ENCODE results near the gene CRYBG3.

Gene CRYBG3

DNA sequence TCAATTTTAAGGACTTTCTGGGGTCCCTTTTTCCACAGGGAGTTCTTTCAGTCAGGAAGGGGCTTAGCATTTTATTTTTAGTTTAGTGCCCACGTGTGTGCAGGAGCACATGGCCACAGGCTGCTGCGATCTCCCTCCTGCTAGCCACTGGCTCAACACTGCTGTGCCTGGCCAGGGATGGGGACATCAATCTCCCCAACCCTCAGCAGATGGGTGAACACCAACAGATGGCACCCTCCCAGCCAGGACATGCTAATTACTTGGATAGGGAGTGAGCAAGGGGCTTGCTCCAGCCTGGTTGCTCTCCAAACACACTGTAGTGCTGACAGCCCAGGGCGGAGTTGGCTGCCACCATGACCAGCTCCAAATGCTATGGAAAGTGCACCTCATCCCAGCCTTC lies 157.8 kb downstream of the CRYBG3 start:
- no peaks in the 10 kb centered on the region for H3K9me3 ChIP-seq (ENCODE audit: control insufficient read depth, low read length)
- no peak overlapping the region for H3K9ac ChIP-seq
- no peaks in the 10 kb centered on the region for H3K79me2 ChIP-seq
- no peak overlapping the region for H3K4me2 ChIP-seq (ENCODE audit: low read length)
- H3K36me3 ChIP-seq (ENCODE audit: control insufficient read depth, insufficient read depth, low read length) = no peaks in the 10 kb centered on the region
- no peak for TF ChIP-seq CTCF (IDR thresholded peaks at IDR 0.05)
- no peak overlapping the region for H3K27ac ChIP-seq
- H3K4me1 ChIP-seq = no peaks in the 10 kb centered on the region
- no peak overlapping the region for H2AFZ ChIP-seq
- no peaks in the 10 kb centered on the region for H3K27me3 ChIP-seq (ENCODE audit: control insufficient read depth, insufficient read depth, low read length)
- no peak overlapping the region for H3K4me3 ChIP-seq (ENCODE audit: low read depth, low read length)

- Histone ChIP-seq H3K27me3 (ENCODE audit: control insufficient read depth, insufficient read depth, low read length) (no peaks in the 10 kb centered on the region), H2AFZ (no peak overlapping the region), H3K27ac (peak overlapping the region; percentile 26), H3K9me3 (ENCODE audit: control insufficient read depth, low read length) (no peaks in the 10 kb centered on the region), H3K79me2 (no peaks in the 10 kb centered on the region), H3K36me3 (ENCODE audit: control insufficient read depth, insufficient read depth, low read length) (no peaks in the 10 kb centered on the region), H3K4me1 (no peaks in the 10 kb centered on the region), H3K9ac (no peak overlapping the region), H3K4me3 (ENCODE audit: low read depth, low read length) (no peak overlapping the region), H3K4me2 (ENCODE audit: low read length) (no peak overlapping the region)
- TF ChIP-seq CTCF (IDR thresholded peaks at IDR 0.05) = no peak
Observed at GRCh38 chr3:97981886-97982285, 160.1 kb downstream of the CRYBG3 start.

DNA sequence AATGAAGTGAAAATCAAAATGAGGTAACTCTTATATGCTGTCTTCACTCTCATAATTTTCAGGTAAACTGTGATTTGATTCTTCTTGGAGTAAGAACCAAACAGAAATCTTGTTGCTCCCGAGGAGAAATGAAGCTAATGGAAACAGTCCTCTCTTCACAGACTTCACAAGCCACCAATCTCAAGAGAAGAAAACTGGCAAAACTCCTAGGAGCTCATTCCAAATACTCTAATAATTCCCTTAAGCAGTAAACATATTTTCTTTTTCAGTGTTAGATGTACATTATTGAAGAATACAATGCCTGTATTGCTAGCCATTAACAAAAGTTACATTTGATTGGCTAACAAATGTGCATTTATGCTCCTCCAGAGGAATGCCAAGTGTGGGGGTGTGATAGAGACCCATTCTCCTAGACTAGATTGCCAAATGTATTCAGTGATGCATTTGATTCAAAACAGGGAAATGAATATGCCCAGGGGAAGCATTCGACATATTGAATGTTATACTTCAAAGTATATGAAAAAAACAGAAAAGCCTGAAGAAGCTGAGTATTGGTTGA lies 162.2 kb downstream of the CRYBG3 start:
- H3K79me2 ChIP-seq = no peaks in the 10 kb centered on the region
- no peaks in the 10 kb centered on the region for H3K9me3 ChIP-seq (ENCODE audit: control insufficient read depth, low read length)
- no peaks in the 10 kb centered on the region for H3K4me1 ChIP-seq
- no peak for TF ChIP-seq CTCF (IDR thresholded peaks at IDR 0.05)
- H3K4me2 ChIP-seq (ENCODE audit: low read length) = no peak overlapping the region
- H2AFZ ChIP-seq = no peak overlapping the region
- H3K27ac ChIP-seq = no peak overlapping the region
- no peaks in the 10 kb centered on the region for H3K36me3 ChIP-seq (ENCODE audit: control insufficient read depth, insufficient read depth, low read length)
- H3K27me3 ChIP-seq (ENCODE audit: control insufficient read depth, insufficient read depth, low read length) = no peaks in the 10 kb centered on the region
- no peak overlapping the region for H3K9ac ChIP-seq
- H3K4me3 ChIP-seq (ENCODE audit: low read depth, low read length) = no peak overlapping the region

DNA sequence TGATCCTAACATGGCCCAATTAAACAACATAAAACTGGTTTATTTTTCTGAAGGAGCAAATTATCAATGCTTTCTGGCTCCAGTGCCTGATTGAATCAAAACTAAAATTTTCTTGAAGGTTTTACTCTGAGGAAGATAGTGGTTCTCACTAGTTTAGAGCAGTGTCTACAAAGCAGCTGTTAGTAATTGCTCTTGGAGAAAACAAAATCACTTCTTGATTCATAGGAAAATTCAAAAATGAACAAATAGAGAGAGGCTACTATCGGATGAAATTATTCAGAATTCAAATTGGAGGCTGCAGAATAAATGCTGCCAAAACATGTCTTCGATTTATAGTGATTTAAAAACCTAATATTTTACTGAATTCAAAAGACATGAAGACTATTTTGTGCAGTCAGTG lies 165.5 kb downstream of the CRYBG3 start:
- Histone ChIP-seq H3K4me2 (ENCODE audit: low read length) (no peak overlapping the region), H3K27ac (no peak overlapping the region), H3K27me3 (ENCODE audit: control insufficient read depth, insufficient read depth, low read length) (no peaks in the 10 kb centered on the region), H3K9ac (no peak overlapping the region), H3K79me2 (no peaks in the 10 kb centered on the region), H3K9me3 (ENCODE audit: control insufficient read depth, low read length) (no peaks in the 10 kb centered on the region), H3K4me1 (no peaks in the 10 kb centered on the region), H3K4me3 (ENCODE audit: low read depth, low read length) (no peak overlapping the region), H3K36me3 (ENCODE audit: control insufficient read depth, insufficient read depth, low read length) (no peaks in the 10 kb centered on the region), H2AFZ (no peak overlapping the region)
- no peak for TF ChIP-seq CTCF (IDR thresholded peaks at IDR 0.05)

GRCh38 chr3:97988784-97989568 lies 167.2 kb downstream of the CRYBG3 start:
- Histone ChIP-seq H3K36me3 (ENCODE audit: control insufficient read depth, insufficient read depth, low read length) (no peaks in the 10 kb centered on the region), H3K4me1 (no peaks in the 10 kb centered on the region), H3K4me2 (ENCODE audit: low read length) (no peak overlapping the region), H2AFZ (no peak overlapping the region), H3K9me3 (ENCODE audit: control insufficient read depth, low read length) (no peaks in the 10 kb centered on the region), H3K27ac (no peak overlapping the region), H3K79me2 (no peaks in the 10 kb centered on the region), H3K27me3 (ENCODE audit: control insufficient read depth, insufficient read depth, low read length) (no peaks in the 10 kb centered on the region), H3K4me3 (ENCODE audit: low read depth, low read length) (no peak overlapping the region), H3K9ac (no peak overlapping the region)
- TF ChIP-seq CTCF (IDR thresholded peaks at IDR 0.05) = no peak

Data from parathyroid adenoma (tissue), 2 donors.